HG02588 (cell line): ENCODE data around the gene THBS3.
"Not testable (repeated sequence)": the region's sequence is repeated elsewhere in the genome, so short reads cannot be mapped to it uniquely, and the experiment has no call there.

ENCODE experiments used
- ATAC-seq: cut with Tn5 transposase; IDR thresholded peaks from one replicate; pipeline ENCODE4 v1.9.1; 2021; ENCODE audit warnings: mild to moderate bottlenecking, moderate library complexity; ENCODE audit not compliant: unreplicated experiment

The THBS3 gene

DNA sequence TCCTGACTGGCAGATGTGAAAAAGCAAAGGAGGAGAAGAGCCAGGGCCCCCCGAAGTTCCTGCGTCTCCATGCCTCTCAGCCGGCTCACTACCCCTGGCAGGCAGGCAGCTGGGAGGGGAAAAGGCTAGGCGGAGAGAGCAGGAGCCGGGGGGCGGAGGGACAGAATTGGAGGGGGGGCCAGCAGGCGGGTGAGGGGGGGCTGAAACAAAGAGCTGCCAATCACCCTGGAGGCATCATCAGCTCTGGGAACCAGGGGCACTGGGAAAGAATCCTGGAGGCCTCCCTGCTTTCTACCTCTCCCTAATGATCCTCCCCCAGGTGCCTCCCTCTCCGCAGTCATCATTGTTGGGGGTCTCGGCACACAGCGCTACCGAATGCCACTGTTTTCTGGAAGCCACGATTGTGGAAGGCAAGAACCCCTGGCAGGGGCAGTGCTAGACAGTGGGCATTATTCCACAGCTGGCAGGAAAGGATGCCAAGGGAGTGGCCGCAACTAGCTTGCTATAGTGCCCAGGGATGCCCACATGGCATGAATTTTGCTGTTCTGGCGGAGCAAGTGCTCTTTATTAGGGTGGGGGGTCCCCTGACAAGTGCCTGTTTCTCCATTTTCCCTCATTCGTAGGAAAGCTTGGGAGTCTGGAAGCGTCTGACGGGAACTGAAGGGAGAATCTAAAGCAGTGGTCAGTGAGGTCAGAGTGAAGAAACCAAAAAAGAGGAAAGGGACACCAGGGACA, at the start of gene THBS3:
Gene THBS3 (minus strand): TSS at position 92 of the 735 bp plus-strand sequence. CDS start 21 bp downstream, at position 71.
- no peak for ATAC-seq

- no peak for ATAC-seq
Measured at GRCh38 chr1:155256058-155256852, 48.6 kb upstream of the THBS3 start.

- peak; percentile 51 for ATAC-seq
Measured at GRCh38 chr1:155255243-155256007, 47.7 kb upstream of the THBS3 start, which contains the start of gene ENTREP3. Gene ENTREP3 (minus strand): TSS chr1:155255483. CDS start chr1:155254877, 606 bp downstream.

DNA sequence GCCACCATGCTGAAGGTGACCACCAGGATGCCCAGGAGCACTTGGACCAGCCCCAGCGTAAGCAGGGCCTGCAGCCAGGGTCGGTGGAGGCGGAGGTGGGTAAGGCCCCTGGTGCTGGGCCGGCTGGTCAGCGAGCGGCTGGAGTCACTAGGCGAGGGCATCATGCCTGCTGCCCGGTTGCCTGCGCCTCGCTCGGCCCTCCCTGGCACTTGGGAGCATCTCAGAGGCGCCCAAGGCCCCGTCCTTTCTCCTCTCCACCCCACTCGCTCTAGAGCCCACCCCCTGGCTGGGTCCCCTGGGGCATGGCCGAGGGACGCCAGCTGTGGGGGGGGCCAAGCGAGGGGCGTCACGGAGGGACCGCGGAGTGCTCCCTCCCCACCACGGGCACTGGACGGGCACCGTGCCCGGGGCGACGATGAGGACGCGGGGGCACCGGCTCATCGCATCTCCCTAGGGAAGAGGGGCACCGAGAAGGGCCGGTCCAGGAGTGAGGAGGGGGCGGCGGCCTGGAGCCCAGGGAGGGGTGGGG, 47.1 kb upstream of the THBS3 start:
- no peak for ATAC-seq

- no peak for ATAC-seq
Measured at GRCh38 chr1:155254228-155254713, 46.6 kb upstream of the THBS3 start.

- no peak for ATAC-seq
Measured at GRCh38 chr1:155253797-155254196, 46.1 kb upstream of the THBS3 start.

DNA sequence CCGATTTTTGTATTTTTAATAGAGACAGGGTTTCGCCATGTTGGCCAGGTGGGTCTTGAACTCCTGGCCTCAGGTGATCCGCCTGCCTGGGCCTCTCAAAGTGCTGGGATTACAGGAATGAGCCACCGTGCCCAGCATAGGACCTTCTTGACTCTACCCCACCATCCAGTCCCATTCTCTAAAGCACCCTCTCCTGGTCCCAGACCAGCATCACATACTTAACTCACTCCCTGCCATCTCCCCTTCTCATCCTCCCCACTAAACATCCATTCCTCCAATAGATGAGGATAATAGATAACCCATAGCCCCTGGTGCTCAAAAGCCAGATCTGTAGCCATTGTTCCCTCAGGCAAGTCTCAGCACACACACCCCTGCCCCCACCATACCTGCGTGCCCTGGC, 45.5 kb upstream of the THBS3 start:
- ATAC-seq = no peak

GRCh38 chr1:155251566-155251965, 43.9 kb upstream of the THBS3 start:
- no peak for ATAC-seq

DNA sequence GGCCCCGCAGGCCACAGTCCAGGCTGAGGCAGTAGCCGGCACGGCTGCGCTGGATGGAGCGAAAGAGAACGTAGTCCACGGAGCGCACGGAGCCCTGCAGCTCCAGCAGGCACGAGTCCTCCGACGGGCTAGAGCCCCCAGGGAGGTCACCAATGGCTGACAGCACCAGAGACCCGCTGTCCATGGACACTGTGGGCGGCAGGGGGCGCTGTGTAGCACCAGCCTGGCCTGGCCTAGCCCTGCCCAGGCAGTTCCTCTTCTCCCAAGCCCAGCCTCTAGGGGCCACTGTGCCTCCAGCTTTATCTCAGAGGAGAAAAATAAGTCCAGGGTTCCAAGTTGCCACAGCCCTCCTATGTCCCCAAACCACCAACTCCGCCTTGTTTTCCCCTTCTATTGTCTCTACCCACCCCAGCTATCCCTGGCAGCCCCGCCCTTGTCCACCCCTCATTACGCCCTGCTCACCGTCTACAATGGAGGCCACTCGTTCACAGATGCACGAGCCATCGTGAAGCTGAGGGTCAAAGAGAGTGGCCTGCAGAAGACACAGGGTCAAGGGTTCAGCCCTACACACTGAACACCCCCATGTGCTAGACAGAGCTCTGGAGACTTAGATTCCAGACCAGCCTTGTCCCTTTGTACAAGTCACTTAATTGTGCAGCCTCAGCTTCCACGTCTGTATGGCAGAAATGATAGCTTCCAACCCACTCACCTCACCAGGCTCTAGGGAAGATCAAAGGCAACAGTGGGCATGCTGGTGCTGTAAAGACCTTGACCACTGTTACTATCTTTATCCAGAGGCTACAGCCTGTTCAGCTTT, 43.1 kb upstream of the THBS3 start:
- peak; percentile 83 for ATAC-seq

DNA sequence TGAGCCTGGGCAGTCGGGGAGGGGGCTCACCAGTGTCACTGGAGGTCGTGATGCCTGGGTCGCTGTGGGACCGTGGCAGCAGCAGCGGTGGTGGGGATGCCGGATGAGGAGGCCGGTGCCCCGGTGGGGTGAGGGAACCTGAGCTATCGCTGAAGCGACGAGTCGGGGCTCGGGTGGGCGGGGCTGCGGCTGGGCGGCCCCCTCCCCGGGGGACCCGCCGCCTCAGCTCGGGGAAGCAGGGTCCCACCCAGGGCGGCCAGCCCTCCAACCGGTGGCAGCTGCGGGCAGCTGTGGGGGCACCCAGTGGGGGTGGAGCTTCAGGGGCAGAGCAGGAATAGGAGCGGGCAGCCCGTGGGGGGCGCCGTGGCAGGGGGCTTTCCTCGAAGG, 42.5 kb upstream of the THBS3 start:
- ATAC-seq = no peak

DNA sequence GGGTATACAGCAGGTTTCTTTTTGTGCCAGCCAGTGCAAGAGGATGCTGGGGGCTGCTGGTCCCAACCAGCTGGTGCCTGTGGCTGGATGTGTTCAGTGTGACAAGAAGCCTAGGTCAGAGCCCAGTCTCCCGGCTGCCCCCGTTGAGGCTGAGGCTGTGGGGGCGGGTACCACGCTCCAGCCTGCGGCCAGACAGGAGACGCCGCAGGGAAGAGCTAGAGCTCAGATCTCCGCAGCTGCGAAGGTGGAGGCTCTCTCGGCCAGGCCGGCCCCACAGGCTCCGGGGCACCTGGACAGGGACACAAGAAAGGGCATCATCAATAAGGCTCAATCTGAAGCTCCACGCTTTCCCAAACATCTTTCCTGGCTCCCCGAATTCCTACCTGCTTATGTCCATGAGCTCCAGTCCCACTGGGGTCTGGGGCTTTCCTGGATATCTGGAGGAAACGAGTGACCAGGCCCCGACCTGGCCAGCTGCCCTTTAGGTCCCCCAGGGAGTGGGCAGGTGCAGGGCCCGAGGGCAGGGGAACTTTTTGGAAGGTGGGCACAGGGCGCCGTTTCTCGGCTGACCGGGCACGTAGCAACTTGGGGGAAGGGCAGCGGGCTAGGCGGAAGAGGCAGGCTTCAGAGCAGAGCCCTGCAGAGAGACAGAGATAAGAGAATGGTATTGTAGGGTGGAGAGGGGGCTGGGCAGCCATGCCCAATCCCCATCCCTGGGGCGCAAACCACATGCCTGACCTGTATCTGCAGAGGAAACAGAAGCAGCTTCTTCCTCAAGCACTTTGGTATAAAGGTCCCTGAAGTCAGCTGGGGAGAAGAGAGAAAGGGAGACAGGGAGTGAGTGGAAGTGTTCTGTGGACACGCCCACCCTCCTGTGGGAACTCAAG, 40.2 kb upstream of the THBS3 start:
- no peak for ATAC-seq

DNA sequence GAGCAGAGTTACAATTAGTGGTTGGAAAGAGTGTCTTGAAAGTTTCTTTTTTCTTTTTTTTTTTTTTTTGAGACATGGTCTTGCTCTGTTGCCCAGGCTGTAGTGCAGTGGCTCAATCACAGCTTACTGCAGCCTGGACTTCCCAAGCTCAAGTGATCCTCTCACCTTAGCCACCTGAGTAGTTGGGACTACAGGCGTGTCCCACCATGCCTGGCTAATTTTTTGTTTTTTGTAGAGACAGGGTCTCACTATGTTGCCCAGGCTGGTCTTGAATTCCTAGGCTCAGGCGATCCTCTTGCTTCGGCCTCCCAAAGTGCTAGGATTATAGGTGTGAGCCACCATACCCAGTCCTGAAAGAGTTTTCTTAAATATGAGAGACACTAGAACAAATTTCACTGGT, 39.1 kb upstream of the THBS3 start:
- not testable (repeated sequence) for ATAC-seq

GRCh38 chr1:155245163-155245524, 37.4 kb upstream of the THBS3 start:
- ATAC-seq = no peak

GRCh38 chr1:155244368-155245162, 36.9 kb upstream of the THBS3 start:
- peak; percentile 83 for ATAC-seq

DNA sequence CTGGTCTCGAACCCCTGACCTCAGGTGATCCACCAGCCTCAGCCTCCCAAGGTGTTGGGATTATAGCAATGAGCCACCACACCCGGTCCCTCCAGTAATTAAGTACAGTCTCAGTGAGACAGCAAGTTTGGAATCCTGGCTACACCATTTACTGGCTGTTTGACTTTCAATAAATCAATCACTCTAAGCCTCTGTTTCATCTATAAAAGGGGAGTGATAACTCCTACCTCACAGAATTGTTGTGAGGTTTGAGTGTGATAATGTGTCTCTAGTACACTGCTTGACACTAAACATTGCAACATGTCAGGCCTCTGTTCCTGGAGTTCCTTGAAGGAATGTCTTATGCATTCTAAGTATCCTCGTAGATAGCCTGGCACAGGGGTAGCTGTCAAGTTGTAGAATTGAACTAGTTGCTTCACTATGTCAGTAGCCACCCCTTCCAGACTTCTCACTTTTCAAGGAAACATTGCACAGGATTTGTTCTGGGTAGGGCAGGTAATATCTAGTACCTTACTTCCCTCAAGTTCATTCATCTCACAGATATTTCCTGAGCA, 35.2 kb upstream of the THBS3 start:
- ATAC-seq = no peak

- no peak for ATAC-seq
Measured at GRCh38 chr1:155241841-155242264, 34.2 kb upstream of the THBS3 start.

DNA sequence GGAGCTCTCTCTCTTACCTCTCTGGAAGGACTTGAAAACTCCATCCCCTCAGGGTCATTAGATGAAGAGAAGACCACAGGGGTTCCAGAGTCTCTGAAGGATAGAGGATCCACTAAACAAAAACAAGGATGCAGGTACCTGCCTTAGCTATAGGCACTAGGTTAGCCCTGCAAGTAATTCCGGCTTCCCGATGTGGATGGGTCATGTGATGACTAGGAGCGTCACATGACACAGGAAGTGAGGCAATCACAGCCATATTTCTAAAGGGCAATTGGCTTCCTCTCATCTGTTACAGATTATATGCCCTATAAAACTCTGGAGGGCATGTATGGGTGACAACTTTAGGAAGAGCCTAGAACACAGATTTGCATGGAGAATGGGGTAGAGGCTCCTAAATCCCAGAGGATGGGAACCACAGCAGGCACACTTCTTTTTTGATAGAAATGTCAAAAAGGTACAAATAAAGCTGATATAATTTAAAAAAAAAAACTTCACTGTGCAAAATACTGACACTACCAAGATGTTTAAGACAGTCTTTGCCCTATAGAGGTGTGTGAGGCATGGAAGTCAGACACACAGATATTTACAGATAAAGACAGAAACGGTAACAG, 33.5 kb upstream of the THBS3 start:
- ATAC-seq = peak; percentile 27

DNA sequence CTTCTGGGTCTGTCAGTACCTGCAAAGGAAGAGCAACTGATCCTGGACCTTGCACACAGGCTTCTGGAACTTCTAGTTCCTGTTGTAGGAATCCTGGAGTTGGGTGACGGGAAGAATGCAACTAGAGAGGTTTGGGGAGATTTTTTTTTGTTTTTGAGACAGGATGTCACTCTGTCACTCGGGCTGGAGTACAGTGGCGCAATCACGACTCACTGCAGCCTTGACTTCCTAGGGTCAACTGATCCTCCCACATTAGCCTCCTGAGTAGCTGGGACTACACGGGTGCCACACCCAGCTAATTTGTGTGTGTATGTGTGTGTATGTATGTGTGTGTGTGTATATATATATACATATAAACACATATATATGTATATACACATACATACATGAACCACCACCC, 28.8 kb upstream of the THBS3 start:
- ATAC-seq = no peak
